ENCODE results near the gene CD8B. TPM values are rescaled to one million over a fixed set of nuclear protein-coding genes. Genes with fewer than 3 reads are reported as not detected.

The CD8B gene
- total and polyA plus RNA-seq, 9 of the 15 experiments (the other 6 are each of a cell fraction or from before 2014, with no cell fraction given), result not detected

DNA sequence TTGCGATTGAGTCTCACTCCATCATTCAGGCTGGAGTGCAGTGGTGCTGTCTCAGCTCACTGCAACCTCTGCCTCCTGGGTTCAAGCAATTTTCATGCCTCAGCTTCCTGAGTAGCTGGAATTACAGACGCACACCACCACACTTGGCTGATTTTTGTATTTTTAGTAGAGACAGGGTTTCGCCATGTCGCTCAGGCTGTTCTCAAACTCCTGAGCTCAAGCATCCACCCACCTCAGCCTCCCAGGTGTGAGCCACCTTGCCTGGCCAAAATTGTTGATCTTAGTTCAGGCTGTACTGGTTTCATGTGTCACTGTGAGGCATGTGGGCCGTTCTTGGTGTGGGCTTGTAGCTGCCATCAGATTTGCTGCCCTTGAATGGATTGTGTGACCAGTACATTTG, 89.1 kb downstream of the CD8B start (continued):
- TF ChIP-seq, protein P1, sequence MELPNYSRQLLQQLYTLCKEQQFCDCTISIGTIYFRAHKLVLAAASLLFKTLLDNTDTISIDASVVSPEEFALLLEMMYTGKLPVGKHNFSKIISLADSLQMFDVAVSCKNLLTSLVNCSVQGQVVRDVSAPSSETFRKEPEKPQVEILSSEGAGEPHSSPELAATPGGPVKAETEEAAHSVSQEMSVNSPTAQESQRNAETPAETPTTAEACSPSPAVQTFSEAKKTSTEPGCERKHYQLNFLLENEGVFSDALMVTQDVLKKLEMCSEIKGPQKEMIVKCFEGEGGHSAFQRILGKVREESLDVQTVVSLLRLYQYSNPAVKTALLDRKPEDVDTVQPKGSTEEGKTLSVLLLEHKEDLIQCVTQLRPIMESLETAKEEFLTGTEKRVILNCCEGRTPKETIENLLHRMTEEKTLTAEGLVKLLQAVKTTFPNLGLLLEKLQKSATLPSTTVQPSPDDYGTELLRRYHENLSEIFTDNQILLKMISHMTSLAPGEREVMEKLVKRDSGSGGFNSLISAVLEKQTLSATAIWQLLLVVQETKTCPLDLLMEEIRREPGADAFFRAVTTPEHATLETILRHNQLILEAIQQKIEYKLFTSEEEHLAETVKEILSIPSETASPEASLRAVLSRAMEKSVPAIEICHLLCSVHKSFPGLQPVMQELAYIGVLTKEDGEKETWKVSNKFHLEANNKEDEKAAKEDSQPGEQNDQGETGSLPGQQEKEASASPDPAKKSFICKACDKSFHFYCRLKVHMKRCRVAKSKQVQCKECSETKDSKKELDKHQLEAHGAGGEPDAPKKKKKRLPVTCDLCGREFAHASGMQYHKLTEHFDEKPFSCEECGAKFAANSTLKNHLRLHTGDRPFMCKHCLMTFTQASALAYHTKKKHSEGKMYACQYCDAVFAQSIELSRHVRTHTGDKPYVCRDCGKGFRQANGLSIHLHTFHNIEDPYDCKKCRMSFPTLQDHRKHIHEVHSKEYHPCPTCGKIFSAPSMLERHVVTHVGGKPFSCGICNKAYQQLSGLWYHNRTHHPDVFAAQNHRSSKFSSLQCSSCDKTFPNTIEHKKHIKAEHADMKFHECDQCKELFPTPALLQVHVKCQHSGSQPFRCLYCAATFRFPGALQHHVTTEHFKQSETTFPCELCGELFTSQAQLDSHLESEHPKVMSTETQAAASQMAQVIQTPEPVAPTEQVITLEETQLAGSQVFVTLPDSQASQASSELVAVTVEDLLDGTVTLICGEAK (IDR thresholded peaks at IDR 0.05), result no peak
- TF ChIP-seq, protein P1 (CRISPR knock-in tag; IDR thresholded peaks at IDR 0.05), result no peak
- TF ChIP-seq NFIC (IDR thresholded peaks at IDR 0.05) (no peak), TRIM28 (IDR thresholded peaks at IDR 0.05) (no peak), DACH1 (IDR thresholded peaks at IDR 0.05; ENCODE audit: partially characterized antibody) (no peak), SREBF2 (CRISPR knock-in tag; IDR thresholded peaks at IDR 0.05) (no peak), HNRNPL (IDR thresholded peaks at IDR 0.05; ENCODE audit: low read depth, low read length) (no peak)
- TF ChIP-seq, protein P2, sequence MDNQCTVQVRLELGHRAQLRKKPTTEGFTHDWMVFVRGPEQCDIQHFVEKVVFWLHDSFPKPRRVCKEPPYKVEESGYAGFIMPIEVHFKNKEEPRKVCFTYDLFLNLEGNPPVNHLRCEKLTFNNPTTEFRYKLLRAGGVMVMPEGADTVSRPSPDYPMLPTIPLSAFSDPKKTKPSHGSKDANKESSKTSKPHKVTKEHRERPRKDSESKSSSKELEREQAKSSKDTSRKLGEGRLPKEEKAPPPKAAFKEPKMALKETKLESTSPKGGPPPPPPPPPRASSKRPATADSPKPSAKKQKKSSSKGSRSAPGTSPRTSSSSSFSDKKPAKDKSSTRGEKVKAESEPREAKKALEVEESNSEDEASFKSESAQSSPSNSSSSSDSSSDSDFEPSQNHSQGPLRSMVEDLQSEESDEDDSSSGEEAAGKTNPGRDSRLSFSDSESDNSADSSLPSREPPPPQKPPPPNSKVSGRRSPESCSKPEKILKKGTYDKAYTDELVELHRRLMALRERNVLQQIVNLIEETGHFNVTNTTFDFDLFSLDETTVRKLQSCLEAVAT (IDR thresholded peaks at IDR 0.05), result no peak
- TF ChIP-seq, protein P3, sequence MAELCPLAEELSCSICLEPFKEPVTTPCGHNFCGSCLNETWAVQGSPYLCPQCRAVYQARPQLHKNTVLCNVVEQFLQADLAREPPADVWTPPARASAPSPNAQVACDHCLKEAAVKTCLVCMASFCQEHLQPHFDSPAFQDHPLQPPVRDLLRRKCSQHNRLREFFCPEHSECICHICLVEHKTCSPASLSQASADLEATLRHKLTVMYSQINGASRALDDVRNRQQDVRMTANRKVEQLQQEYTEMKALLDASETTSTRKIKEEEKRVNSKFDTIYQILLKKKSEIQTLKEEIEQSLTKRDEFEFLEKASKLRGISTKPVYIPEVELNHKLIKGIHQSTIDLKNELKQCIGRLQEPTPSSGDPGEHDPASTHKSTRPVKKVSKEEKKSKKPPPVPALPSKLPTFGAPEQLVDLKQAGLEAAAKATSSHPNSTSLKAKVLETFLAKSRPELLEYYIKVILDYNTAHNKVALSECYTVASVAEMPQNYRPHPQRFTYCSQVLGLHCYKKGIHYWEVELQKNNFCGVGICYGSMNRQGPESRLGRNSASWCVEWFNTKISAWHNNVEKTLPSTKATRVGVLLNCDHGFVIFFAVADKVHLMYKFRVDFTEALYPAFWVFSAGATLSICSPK (IDR thresholded peaks at IDR 0.05; ENCODE audit: borderline replicate concordance), result no peak
- TF ChIP-seq, protein P4, sequence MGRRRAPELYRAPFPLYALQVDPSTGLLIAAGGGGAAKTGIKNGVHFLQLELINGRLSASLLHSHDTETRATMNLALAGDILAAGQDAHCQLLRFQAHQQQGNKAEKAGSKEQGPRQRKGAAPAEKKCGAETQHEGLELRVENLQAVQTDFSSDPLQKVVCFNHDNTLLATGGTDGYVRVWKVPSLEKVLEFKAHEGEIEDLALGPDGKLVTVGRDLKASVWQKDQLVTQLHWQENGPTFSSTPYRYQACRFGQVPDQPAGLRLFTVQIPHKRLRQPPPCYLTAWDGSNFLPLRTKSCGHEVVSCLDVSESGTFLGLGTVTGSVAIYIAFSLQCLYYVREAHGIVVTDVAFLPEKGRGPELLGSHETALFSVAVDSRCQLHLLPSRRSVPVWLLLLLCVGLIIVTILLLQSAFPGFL (CRISPR knock-in tag; IDR thresholded peaks at IDR 0.05), result no peak

Measured in K562 (cell line).